ENCODE measurements around the gene MAGI2.

The MAGI2 gene

GRCh38 chr7:78492146-78492545 lies 961.3 kb downstream of the MAGI2 start:
- DNase-seq (ENCODE audit: low read depth, low spot score), result no peak

- DNase-seq (ENCODE audit: low read depth, low spot score), result no peak
Observed at GRCh38 chr7:78490524-78490923, 962.9 kb downstream of the MAGI2 start.

- peak; percentile 58 for DNase-seq (ENCODE audit: low read depth, low spot score)
Observed at GRCh38 chr7:78489476-78490240, 963.8 kb downstream of the MAGI2 start.

- no peak for DNase-seq (ENCODE audit: low read depth, low spot score)
Observed at GRCh38 chr7:78487464-78487863, 966.0 kb downstream of the MAGI2 start.

GRCh38 chr7:78479348-78479747 lies 974.1 kb downstream of the MAGI2 start:
- DNase-seq (ENCODE audit: low read depth, low spot score), result peak; percentile 79

GRCh38 chr7:78476851-78477405 lies 976.5 kb downstream of the MAGI2 start:
- DNase-seq (ENCODE audit: low read depth, low spot score), result no peak

- DNase-seq (ENCODE audit: low read depth, low spot score), result no peak
Observed at GRCh38 chr7:78473571-78474301, 979.7 kb downstream of the MAGI2 start.

- no peak for DNase-seq (ENCODE audit: low read depth, low spot score)
Observed at GRCh38 chr7:78473021-78473420, 980.4 kb downstream of the MAGI2 start.

GRCh38 chr7:78472519-78472918 lies 980.9 kb downstream of the MAGI2 start:
- DNase-seq (ENCODE audit: low read depth, low spot score), result peak; percentile 42

GRCh38 chr7:78465894-78466293 lies 987.6 kb downstream of the MAGI2 start:
- no peak for DNase-seq (ENCODE audit: low read depth, low spot score)

GRCh38 chr7:78463039-78463438 lies 990.4 kb downstream of the MAGI2 start:
- DNase-seq (ENCODE audit: low read depth, low spot score), result no peak

GRCh38 chr7:78450706-78451105 lies 1002.8 kb downstream of the MAGI2 start:
- no peak for DNase-seq (ENCODE audit: low read depth, low spot score)

GRCh38 chr7:78448911-78449310 lies 1004.6 kb downstream of the MAGI2 start:
- DNase-seq (ENCODE audit: low read depth, low spot score), result no peak

- no peak for DNase-seq (ENCODE audit: low read depth, low spot score)
Observed at GRCh38 chr7:78444267-78444666, 1009.2 kb downstream of the MAGI2 start.

GRCh38 chr7:78443811-78444210 lies 1009.7 kb downstream of the MAGI2 start:
- no peak for DNase-seq (ENCODE audit: low read depth, low spot score)

- no peak for DNase-seq (ENCODE audit: low read depth, low spot score)
Observed at GRCh38 chr7:78441737-78442136, 1011.7 kb downstream of the MAGI2 start.

GRCh38 chr7:78438433-78438832 lies 1015.0 kb downstream of the MAGI2 start:
- DNase-seq (ENCODE audit: low read depth, low spot score), result no peak

- DNase-seq (ENCODE audit: low read depth, low spot score), result peak; percentile 71
Observed at GRCh38 chr7:78437118-78437517, 1016.3 kb downstream of the MAGI2 start.

GRCh38 chr7:78435355-78435754 lies 1018.1 kb downstream of the MAGI2 start:
- peak; percentile 26 for DNase-seq (ENCODE audit: low read depth, low spot score)

- no peak for DNase-seq (ENCODE audit: low read depth, low spot score)
Observed at GRCh38 chr7:78434281-78434680, 1019.2 kb downstream of the MAGI2 start.

GRCh38 chr7:78433421-78433820 lies 1020.0 kb downstream of the MAGI2 start:
- DNase-seq (ENCODE audit: low read depth, low spot score), result no peak

- DNase-seq (ENCODE audit: low read depth, low spot score), result no peak
Observed at GRCh38 chr7:78429878-78430277, 1023.6 kb downstream of the MAGI2 start.

GRCh38 chr7:78427209-78427608 lies 1026.3 kb downstream of the MAGI2 start:
- DNase-seq (ENCODE audit: low read depth, low spot score), result no peak
